B cell (primary cell): ENCODE measurements around the gene BMERB1.

Experiments used
- EZH2 ChIP-seq: IDR thresholded peaks from 2 replicates; pipeline ENCODE4 v1.6.1; 2012; ENCODE audit warnings: borderline replicate concordance, low read depth, mild to moderate bottlenecking, moderate library complexity, low read length; ENCODE audit not compliant: insufficient read depth, poor library complexity, severe bottlenecking
- TF ChIP-seq, protein P1 (sequence below): fragments of 200-600 bp; IDR thresholded peaks from one replicate; pipeline ENCODE4 v1.8.0; 2022; ENCODE audit warnings: antibody characterized with exemption, mild to moderate bottlenecking

- TF ChIP-seq, protein P1, sequence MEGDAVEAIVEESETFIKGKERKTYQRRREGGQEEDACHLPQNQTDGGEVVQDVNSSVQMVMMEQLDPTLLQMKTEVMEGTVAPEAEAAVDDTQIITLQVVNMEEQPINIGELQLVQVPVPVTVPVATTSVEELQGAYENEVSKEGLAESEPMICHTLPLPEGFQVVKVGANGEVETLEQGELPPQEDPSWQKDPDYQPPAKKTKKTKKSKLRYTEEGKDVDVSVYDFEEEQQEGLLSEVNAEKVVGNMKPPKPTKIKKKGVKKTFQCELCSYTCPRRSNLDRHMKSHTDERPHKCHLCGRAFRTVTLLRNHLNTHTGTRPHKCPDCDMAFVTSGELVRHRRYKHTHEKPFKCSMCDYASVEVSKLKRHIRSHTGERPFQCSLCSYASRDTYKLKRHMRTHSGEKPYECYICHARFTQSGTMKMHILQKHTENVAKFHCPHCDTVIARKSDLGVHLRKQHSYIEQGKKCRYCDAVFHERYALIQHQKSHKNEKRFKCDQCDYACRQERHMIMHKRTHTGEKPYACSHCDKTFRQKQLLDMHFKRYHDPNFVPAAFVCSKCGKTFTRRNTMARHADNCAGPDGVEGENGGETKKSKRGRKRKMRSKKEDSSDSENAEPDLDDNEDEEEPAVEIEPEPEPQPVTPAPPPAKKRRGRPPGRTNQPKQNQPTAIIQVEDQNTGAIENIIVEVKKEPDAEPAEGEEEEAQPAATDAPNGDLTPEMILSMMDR: no peak
- TF ChIP-seq EZH2: no peak
Observed at GRCh38 chr16:15418206-15418605, 16.2 kb upstream of the BMERB1 start.
